NOMO-1 (cell line): ENCODE measurements around the gene CIRBP.

Experiments
- DNase-seq, 2 experiments: peaks; one replicate each; lab custom pipeline; 2025; ENCODE audit not compliant: unreplicated experiment in 2 of 2; lab: John Stamatoyannopoulos, UW

Gene CIRBP

GRCh38 chr19:1266129-1266915 is 2.8 kb upstream of the CIRBP start:
- DNase-seq = peak; percentile 79 to 82

- DNase-seq = peak; percentile 55 to 67
Observed at GRCh38 chr19:1266916-1267476, 2.1 kb upstream of the CIRBP start.

GRCh38 chr19:1267477-1268225 is 1.5 kb upstream of the CIRBP start:
- no peak for DNase-seq

- no peak for DNase-seq
Observed at GRCh38 chr19:1268226-1269064, 687 bp upstream of the CIRBP start.

GRCh38 chr19:1269478-1270212 is 513 bp downstream of the CIRBP start:
- peak; percentile 70 to 75 for DNase-seq

- no peak for DNase-seq
Observed at GRCh38 chr19:1270213-1270853, 1.2 kb downstream of the CIRBP start.

GRCh38 chr19:1270854-1271527 is 1.9 kb downstream of the CIRBP start:
- no peak for DNase-seq

GRCh38 chr19:1271528-1272422 is 2.6 kb downstream of the CIRBP start:
- DNase-seq = no peak

GRCh38 chr19:1272423-1273262 is 3.5 kb downstream of the CIRBP start:
- no peak for DNase-seq

GRCh38 chr19:1273263-1274041 is 4.3 kb downstream of the CIRBP start:
- no peak for DNase-seq

- no peak for DNase-seq
Observed at GRCh38 chr19:1274081-1274851, 5.1 kb downstream of the CIRBP start.

GRCh38 chr19:1274852-1275259 is 5.7 kb downstream of the CIRBP start:
- DNase-seq = no peak

GRCh38 chr19:1275260-1275975 is 6.3 kb downstream of the CIRBP start, which contains the start of gene FAM174C:
FAM174C (plus strand) TSS chr19:1275530; CDS start chr19:1275550, 20 bp downstream.
- DNase-seq = peak; percentile 91 to 96

GRCh38 chr19:1275976-1276627 is 7.0 kb downstream of the CIRBP start:
- no peak for DNase-seq

GRCh38 chr19:1276628-1277022 is 7.5 kb downstream of the CIRBP start:
- no peak for DNase-seq
